Progenitor cell of endocrine pancreas (in vitro differentiated cells): ENCODE results near the gene SNX10. TPM values are rescaled to one million over a fixed set of nuclear protein-coding genes. Genes with fewer than 3 reads are reported as not detected.
A peak's percentile ranks its signal among the peaks of the same experiment; 100 is the strongest.
"Not testable (repeated sequence)": the region's sequence is repeated elsewhere in the genome, so short reads cannot be mapped to it uniquely, and the experiment has no call there.

Experiments used
- DNase-seq: peaks from one replicate; pipeline ENCODE4 v3.0.0; 2021; ENCODE audit warnings: low spot score; ENCODE audit not compliant: unreplicated experiment
- H3K27ac Mint-ChIP-seq: 2 replicates; pipeline ENCODE4 v1.8.0; 2021; ENCODE audit warnings: mild to moderate bottlenecking, moderate library complexity, mixed read lengths
- H3K27me3 Mint-ChIP-seq: 2 replicates; pipeline ENCODE4 v1.8.0; 2021; ENCODE audit warnings: mixed read lengths
- H3K36me3 Mint-ChIP-seq: 2 replicates; pipeline ENCODE4 v1.8.0; 2022; ENCODE audit warnings: mixed read lengths; ENCODE audit not compliant: insufficient read depth
- H3K4me1 Mint-ChIP-seq: 2 replicates; pipeline ENCODE4 v1.8.0; 2021; ENCODE audit warnings: low read depth, mixed read lengths
- H3K4me3 Mint-ChIP-seq: 2 replicates; pipeline ENCODE4 v1.8.0; 2021; ENCODE audit warnings: low read depth, mild to moderate bottlenecking, moderate library complexity, mixed read lengths
- H3K9me3 Mint-ChIP-seq: 2 replicates; pipeline ENCODE4 v1.8.0; 2021; ENCODE audit warnings: low read depth, mixed read lengths
- CTCF ChIP-seq: fragments of 200-600 bp; sonication (generic); IDR thresholded peaks from one replicate; pipeline ENCODE4 v1.5.0; 2021; ENCODE audit warnings: antibody characterized with exemption, mild to moderate bottlenecking; ENCODE audit not compliant: unreplicated experiment
- long read RNA-seq: library from polyadenylated mRNA; unstranded; transcript quantifications from one replicate; pipeline ENCODE4 v2.0.0, GENCODE V29; 2020
- total RNA-seq: library from RNA; stranded (reverse); gene quantifications from 2 replicates; pipeline ENCODE4 v1.2.1, GENCODE V29; 2021

Gene SNX10, protein sequence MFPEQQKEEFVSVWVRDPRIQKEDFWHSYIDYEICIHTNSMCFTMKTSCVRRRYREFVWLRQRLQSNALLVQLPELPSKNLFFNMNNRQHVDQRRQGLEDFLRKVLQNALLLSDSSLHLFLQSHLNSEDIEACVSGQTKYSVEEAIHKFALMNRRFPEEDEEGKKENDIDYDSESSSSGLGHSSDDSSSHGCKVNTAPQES
- total RNA-seq = 9.2 and 10.0 TPM in 2 replicates
- long read RNA-seq, transcript SNX10-201 (7 exons, 2,546 nt) = major isoform, 52 of 63 reads
- long read RNA-seq, transcript SNX10-207 (7 exons, 2,613 nt) = minor isoform, 5 of 63 reads
- long read RNA-seq, partial matches to known transcripts = 3 of 63 reads
- long read RNA-seq, other reads (novel, unspliced or antisense) = 3 of 63 reads

GRCh38 chr7:26291699-26292538, at the start of gene SNX10:
SNX10 (plus strand) TSS chr7:26291862; CDS start chr7:26346443, 54,581 bp downstream.
- peak within 1 kb of the TSS; percentile 90 for H3K4me3 Mint-ChIP-seq
- H3K4me1 Mint-ChIP-seq = peaks cover 5% of the 10 kb centered on the region
- peak; percentile 44 for TF ChIP-seq CTCF
- no peaks in the 10 kb centered on the region for H3K36me3 Mint-ChIP-seq
- peak; percentile 59 for DNase-seq
- H3K27ac Mint-ChIP-seq = peak within 1 kb of the TSS; percentile 89
- H3K9me3 Mint-ChIP-seq = no peaks in the 10 kb centered on the region
- H3K27me3 Mint-ChIP-seq = no peaks in the 10 kb centered on the region

DNA sequence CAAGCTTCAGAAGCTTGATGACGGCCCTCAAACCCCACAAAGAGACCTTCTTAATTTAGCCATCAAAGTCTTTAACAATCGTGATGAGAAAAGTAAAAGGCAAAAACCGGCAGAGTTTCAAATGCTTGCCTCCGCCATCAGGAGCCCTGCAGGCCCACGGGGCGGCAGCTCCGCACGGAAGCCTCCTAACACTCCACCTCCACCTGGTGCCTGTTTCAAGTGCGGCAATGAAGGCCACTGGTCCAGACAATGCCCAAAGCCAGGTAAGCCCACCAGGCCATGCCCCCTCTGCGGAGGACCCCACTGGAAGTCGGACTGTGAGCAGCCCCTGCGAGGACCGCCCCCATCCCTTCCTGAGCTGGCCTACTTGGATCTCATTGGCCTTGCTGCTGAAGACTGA, 46.5 kb upstream of the SNX10 start:
- TF ChIP-seq CTCF = no peak
- Mint-ChIP-seq H3K9me3 (no peaks in the 10 kb centered on the region), H3K4me1 (no peaks in the 10 kb centered on the region), H3K27me3 (no peaks in the 10 kb centered on the region), H3K27ac (no peak overlapping the region), H3K4me3 (no peak overlapping the region), H3K36me3 (no peaks in the 10 kb centered on the region)
- no peak for DNase-seq

- Mint-ChIP-seq H3K36me3 (no peaks in the 10 kb centered on the region), H3K27me3 (no peaks in the 10 kb centered on the region), H3K27ac (no peak overlapping the region), H3K4me1 (no peaks in the 10 kb centered on the region), H3K9me3 (peaks cover 3% of the 10 kb centered on the region), H3K4me3 (no peak overlapping the region)
- TF ChIP-seq CTCF = no peak
- no peak for DNase-seq
Observed at GRCh38 chr7:26250239-26250638, 41.4 kb upstream of the SNX10 start.

DNA sequence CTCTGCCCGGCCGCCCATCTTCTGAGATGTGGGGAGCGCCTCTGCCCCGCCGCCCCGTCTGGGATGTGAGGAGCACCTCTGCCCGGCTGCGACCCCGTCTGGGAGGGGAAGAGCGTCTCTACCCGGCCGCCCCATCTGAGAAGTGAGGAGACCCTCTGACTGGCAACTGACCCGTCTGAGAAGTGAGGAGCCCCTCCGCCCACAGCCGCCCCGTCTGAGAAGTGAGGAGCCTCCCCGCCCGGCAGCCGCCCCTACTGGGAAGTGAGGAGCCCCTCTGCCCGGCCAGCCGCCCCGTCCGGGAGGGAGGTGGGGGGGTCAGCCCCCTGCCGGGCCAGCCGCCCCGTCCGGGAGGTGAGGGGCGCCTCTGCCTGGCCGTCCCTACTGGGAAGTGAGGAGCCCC, 29.8 kb upstream of the SNX10 start:
- H3K27me3 Mint-ChIP-seq, DNase-seq, H3K36me3 Mint-ChIP-seq, H3K4me3 Mint-ChIP-seq, H3K4me1 Mint-ChIP-seq, H3K27ac Mint-ChIP-seq: not testable (repeated sequence)
- H3K9me3 Mint-ChIP-seq = peaks cover 22% of the 10 kb centered on the region

GRCh38 chr7:26265065-26265464, 26.6 kb upstream of the SNX10 start:
- Mint-ChIP-seq H3K27ac (no peak overlapping the region), H3K27me3 (no peaks in the 10 kb centered on the region), H3K4me1 (no peaks in the 10 kb centered on the region), H3K9me3 (peaks cover 22% of the 10 kb centered on the region), H3K36me3 (no peaks in the 10 kb centered on the region), H3K4me3 (no peak overlapping the region)
- TF ChIP-seq CTCF = no peak
- DNase-seq = no peak
